HEK293 (cell line): ENCODE measurements around the gene VTA1.

Source experiments
- CTCF ChIA-PET: fragments of 350-600 bp; formaldehyde crosslinking; extraction: SDS; loops from one replicate; lab custom pipeline; 2021; ENCODE audit warnings: antibody characterized with exemption; lab: Yijun Ruan, JAX
- POLR2A ChIA-PET: fragments of 300-600 bp; formaldehyde crosslinking; extraction: SDS; loops from one replicate; lab custom pipeline; 2020; ENCODE audit warnings: antibody characterized with exemption, inconsistent platforms; lab: Yijun Ruan, JAX
- H3K27ac ChIP-seq: fragments of 200-500 bp; sonication (Bioruptor generic); 2 replicates; pipeline ENCODE4 v1.5.1; 2014; ENCODE audit warnings: low read depth, low read length, control low read depth, inconsistent platforms; ENCODE audit errors: extremely low read depth
- H3K36me3 ChIP-seq, 2 experiments: fragments of 200-500 bp in 1 of 2; sonication (Bioruptor generic) in 1 of 2; 1 replicate in 1 of 2; 2 replicates in 1 of 2; pipeline ENCODE4 v1.5.1; 2014 to 2017; ENCODE audit warnings: inconsistent platforms in 2 of 2, low read length in 2 of 2; ENCODE audit not compliant: control insufficient read depth in 2 of 2, insufficient read depth in 1 of 2
- H3K4me1 ChIP-seq: fragments of 200-500 bp; sonication (Bioruptor generic); 2 replicates; pipeline ENCODE4 v1.5.1; 2014; ENCODE audit warnings: mild to moderate bottlenecking, low read length, inconsistent platforms; ENCODE audit not compliant: control insufficient read depth, insufficient read depth
- H3K4me3 ChIP-seq: 2 replicates; pipeline ENCODE4 v1.5.1; 2011; ENCODE audit warnings: low read depth, mild to moderate bottlenecking, control low read depth, low read length, moderate library complexity
- H3K9me3 ChIP-seq: fragments of 200-500 bp; sonication (Bioruptor generic); 2 replicates; pipeline ENCODE4 v1.5.1; 2014; ENCODE audit warnings: low read depth, low read length, inconsistent platforms; ENCODE audit not compliant: control insufficient read depth, insufficient read depth
- AEBP2 ChIP-seq: fragments of 450-650 bp; formaldehyde crosslinking; IDR thresholded peaks from 2 replicates; pipeline ENCODE4 v1.5.1; 2016; ENCODE audit warnings: missing biosample characterization, missing genetic modification characterization, borderline replicate concordance
- FEZF1 ChIP-seq: fragments of 450-650 bp; formaldehyde crosslinking; IDR thresholded peaks from 2 replicates; pipeline ENCODE4 v1.5.1; 2016; ENCODE audit warnings: missing biosample characterization, missing genetic modification characterization
- GLIS1 ChIP-seq: fragments of 450-650 bp; formaldehyde crosslinking; IDR thresholded peaks from 2 replicates; pipeline ENCODE4 v1.5.1; 2016; ENCODE audit warnings: missing biosample characterization, missing genetic modification characterization
- HOXC10 ChIP-seq: sonication (generic); formaldehyde crosslinking; IDR thresholded peaks from 2 replicates; pipeline ENCODE4 v1.8.1; 2023; ENCODE audit warnings: mild to moderate bottlenecking, missing genetic modification reagents
- HOXD13 ChIP-seq: sonication (generic); formaldehyde crosslinking; IDR thresholded peaks from 2 replicates; pipeline ENCODE4 v1.8.0; 2022; ENCODE audit warnings: missing genetic modification reagents, borderline replicate concordance
- KLF7 ChIP-seq: fragments of 450-650 bp; formaldehyde crosslinking; IDR thresholded peaks from 2 replicates; pipeline ENCODE4 v1.5.1; 2016; ENCODE audit warnings: missing biosample characterization, missing genetic modification characterization, borderline replicate concordance
- KLF9 ChIP-seq: fragments of 450-650 bp; formaldehyde crosslinking; IDR thresholded peaks from 2 replicates; pipeline ENCODE4 v1.5.1; 2016; ENCODE audit warnings: missing biosample characterization, missing genetic modification characterization, low read depth
- MYNN ChIP-seq: fragments of 450-650 bp; formaldehyde crosslinking; IDR thresholded peaks from 2 replicates; pipeline ENCODE4 v1.5.1; 2016; ENCODE audit warnings: missing biosample characterization, missing genetic modification characterization, borderline replicate concordance
- OSR2 ChIP-seq: fragments of 450-650 bp; formaldehyde crosslinking; IDR thresholded peaks from 2 replicates; pipeline ENCODE4 v1.5.1; 2016; ENCODE audit warnings: missing biosample characterization, missing genetic modification characterization
- RBAK ChIP-seq: fragments of 450-650 bp; formaldehyde crosslinking; IDR thresholded peaks from 2 replicates; pipeline ENCODE4 v1.5.1; 2016; ENCODE audit warnings: missing biosample characterization, missing genetic modification characterization
- WT1 ChIP-seq: fragments of 450-650 bp; formaldehyde crosslinking; IDR thresholded peaks from 2 replicates; pipeline ENCODE4 v1.5.1; 2016; ENCODE audit warnings: missing biosample characterization, missing genetic modification characterization
- YY1 ChIP-seq: fragments of 450-650 bp; formaldehyde crosslinking; IDR thresholded peaks from 2 replicates; pipeline ENCODE4 v1.5.1; 2018; ENCODE audit warnings: missing biosample characterization, missing genetic modification characterization
- ZBTB10 ChIP-seq: fragments of 450-650 bp; formaldehyde crosslinking; IDR thresholded peaks from 2 replicates; pipeline ENCODE4 v1.5.1; 2016; ENCODE audit warnings: missing biosample characterization, missing genetic modification characterization
- ZFHX2 ChIP-seq: fragments of 450-650 bp; formaldehyde crosslinking; conservative IDR thresholded peaks from 2 replicates; pipeline ENCODE4 v1.5.1; 2016; ENCODE audit warnings: missing biosample characterization, missing genetic modification characterization
- ZNF140 ChIP-seq: fragments of 450-650 bp; formaldehyde crosslinking; IDR thresholded peaks from 2 replicates; pipeline ENCODE4 v1.5.1; 2016; ENCODE audit warnings: missing biosample characterization, missing genetic modification characterization
- ZNF157 ChIP-seq: fragments of 450-650 bp; formaldehyde crosslinking; IDR thresholded peaks from 2 replicates; pipeline ENCODE4 v1.5.1; 2016; ENCODE audit warnings: missing biosample characterization, missing genetic modification characterization
- ZNF184 ChIP-seq: fragments of 450-650 bp; IDR thresholded peaks from 2 replicates; pipeline ENCODE4 v1.5.1; 2018; ENCODE audit warnings: missing biosample characterization, mild to moderate bottlenecking, missing genetic modification characterization
- ZNF202 ChIP-seq: fragments of 450-650 bp; formaldehyde crosslinking; IDR thresholded peaks from 2 replicates; pipeline ENCODE4 v1.5.1; 2016; ENCODE audit warnings: missing biosample characterization, missing genetic modification characterization, borderline replicate concordance
- ZNF311 ChIP-seq: fragments of 450-650 bp; formaldehyde crosslinking; IDR thresholded peaks from 2 replicates; pipeline ENCODE4 v1.5.1; 2017; ENCODE audit warnings: missing biosample characterization, missing genetic modification characterization, borderline replicate concordance
- ZNF335 ChIP-seq: fragments of 450-650 bp; formaldehyde crosslinking; conservative IDR thresholded peaks from 2 replicates; pipeline ENCODE4 v1.5.1; 2016; ENCODE audit warnings: missing biosample characterization, missing genetic modification characterization
- ZNF560 ChIP-seq: fragments of 450-650 bp; formaldehyde crosslinking; IDR thresholded peaks from 2 replicates; pipeline ENCODE4 v1.5.1; 2017; ENCODE audit warnings: missing biosample characterization, missing genetic modification characterization, borderline replicate concordance
- ZNF654 ChIP-seq: fragments of 450-650 bp; formaldehyde crosslinking; IDR thresholded peaks from 2 replicates; pipeline ENCODE4 v1.5.1; 2016; ENCODE audit warnings: low read depth, missing biosample characterization, missing genetic modification characterization
- ZNF701 ChIP-seq: fragments of 450-650 bp; formaldehyde crosslinking; IDR thresholded peaks from 2 replicates; pipeline ENCODE4 v1.5.1; 2016; ENCODE audit warnings: missing biosample characterization, missing genetic modification characterization
- ZNF776 ChIP-seq: fragments of 450-650 bp; formaldehyde crosslinking; IDR thresholded peaks from 2 replicates; pipeline ENCODE4 v1.5.0; 2017; ENCODE audit warnings: missing biosample characterization, missing genetic modification characterization, borderline replicate concordance
- ZNF777 ChIP-seq: fragments of 450-650 bp; formaldehyde crosslinking; IDR thresholded peaks from 2 replicates; pipeline ENCODE4 v1.5.1; 2017; ENCODE audit warnings: missing biosample characterization, missing genetic modification characterization, borderline replicate concordance
- TF ChIP-seq, protein P1 (sequence below): IDR thresholded peaks from 2 replicates; pipeline ENCODE4 v1.6.1; 2011; ENCODE audit warnings: mild to moderate bottlenecking, low read depth, low read length, borderline replicate concordance

Gene VTA1

GRCh38 chr6:142171351-142171750 lies 24.3 kb downstream of the VTA1 start:
- CTCF ChIA-PET = interaction anchor here (1.3 to 4.7 kb wide), 2 partner anchors 15 to 37 kb away, joined by 4 to 30 read pairs; no protein-coding TSS in a partner anchor
- no peak overlapping the region for H3K27ac ChIP-seq
- H3K36me3 ChIP-seq = peaks cover 55 to 79% of the 10 kb centered on the region in 2 experiments
- POLR2A ChIA-PET = interaction anchor here (0.6 kb wide), 1 partner anchor 20 kb away, joined by 3 read pairs; no protein-coding TSS in a partner anchor
- no peak for TF ChIP-seq KLF9 (tag by site-specific recombination)
- TF ChIP-seq WT1 (tag by site-specific recombination) = no peak
- no peak for TF ChIP-seq ZNF701 (tag by site-specific recombination)
- TF ChIP-seq GLIS1 (tag by site-specific recombination) = no peak
- no peak for TF ChIP-seq ZFHX2
- no peak for TF ChIP-seq ZNF184 (tag by site-specific recombination)
- H3K4me3 ChIP-seq = no peak overlapping the region
- H3K9me3 ChIP-seq = no peaks in the 10 kb centered on the region
- no peaks in the 10 kb centered on the region for H3K4me1 ChIP-seq

- Histone ChIP-seq H3K4me3 (no peak overlapping the region), H3K9me3 (no peaks in the 10 kb centered on the region), H3K36me3 (peaks cover 49 to 78% of the 10 kb centered on the region in 2 experiments), H3K27ac (no peak overlapping the region), H3K4me1 (no peaks in the 10 kb centered on the region)
- TF ChIP-seq GLIS1 (tag by site-specific recombination) = no peak
- TF ChIP-seq MYNN (tag by site-specific recombination) = no peak
- TF ChIP-seq ZNF202 (tag by site-specific recombination) = no peak
- no peak for TF ChIP-seq ZNF777 (tag by site-specific recombination)
- no peak for TF ChIP-seq ZNF157 (tag by site-specific recombination)
- no peak for TF ChIP-seq ZNF311 (tag by site-specific recombination)
- TF ChIP-seq, protein P1, sequence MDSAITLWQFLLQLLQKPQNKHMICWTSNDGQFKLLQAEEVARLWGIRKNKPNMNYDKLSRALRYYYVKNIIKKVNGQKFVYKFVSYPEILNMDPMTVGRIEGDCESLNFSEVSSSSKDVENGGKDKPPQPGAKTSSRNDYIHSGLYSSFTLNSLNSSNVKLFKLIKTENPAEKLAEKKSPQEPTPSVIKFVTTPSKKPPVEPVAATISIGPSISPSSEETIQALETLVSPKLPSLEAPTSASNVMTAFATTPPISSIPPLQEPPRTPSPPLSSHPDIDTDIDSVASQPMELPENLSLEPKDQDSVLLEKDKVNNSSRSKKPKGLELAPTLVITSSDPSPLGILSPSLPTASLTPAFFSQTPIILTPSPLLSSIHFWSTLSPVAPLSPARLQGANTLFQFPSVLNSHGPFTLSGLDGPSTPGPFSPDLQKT = no peak
- no peak for TF ChIP-seq ZNF560
- no peak for TF ChIP-seq FEZF1 (tag by site-specific recombination)
- ChIA-PET POLR2A (no interaction called here), CTCF (no interaction called here)
These were observed 25.7 kb downstream of the VTA1 start for GRCh38 chr6:142172758-142173157.

GRCh38 chr6:142173980-142174379 lies 26.9 kb downstream of the VTA1 start:
- no peaks in the 10 kb centered on the region for H3K4me1 ChIP-seq
- no peaks in the 10 kb centered on the region; the same call in 1 of the 2 replicates for H3K9me3 ChIP-seq
- no peak overlapping the region for H3K4me3 ChIP-seq
- POLR2A ChIA-PET = no interaction called here
- no peak overlapping the region for H3K27ac ChIP-seq
- peaks cover 41 to 80% of the 10 kb centered on the region in 2 experiments for H3K36me3 ChIP-seq
- CTCF ChIA-PET = interaction anchor here (0.7 kb wide), 1 partner anchor 170 kb away, joined by 4 read pairs; no protein-coding TSS in a partner anchor
- TF ChIP-seq ZNF335 (tag by site-specific recombination) (no peak), ZBTB10 (tag by site-specific recombination) (no peak), ZNF654 (tag by site-specific recombination) (no peak), AEBP2 (tag by site-specific recombination) (no peak), ZNF140 (tag by site-specific recombination) (no peak), HOXC10 (CRISPR knock-in tag) (no peak), RBAK (tag by site-specific recombination) (no peak), HOXD13 (CRISPR knock-in tag) (no peak), YY1 (tag by site-specific recombination) (no peak), OSR2 (tag by site-specific recombination) (no peak), KLF7 (tag by site-specific recombination) (no peak), ZNF776 (tag by site-specific recombination) (no peak)
